Breast epithelium (tissue), 4 donors: ENCODE measurements around the gene SLC26A2. TPM values are rescaled to one million over a fixed set of nuclear protein-coding genes. Genes with fewer than 3 reads are reported as not detected.
A peak's percentile ranks its signal among the peaks of the same experiment; 100 is the strongest.
"Not testable (repeated sequence)": the region's sequence is repeated elsewhere in the genome, so short reads cannot be mapped to it uniquely, and the experiment has no call there.

Experiments
- DNase-seq, 2 donors: peaks; one replicate each; pipeline ENCODE4 v3.0.0-alpha.2; 2019; ENCODE audit warnings: low spot score in 2 of 2
- H3K27ac ChIP-seq, 2 donors: fragments of 200-600 bp; sonication (generic) in 1 of 2; one replicate each; pipeline ENCODE4 v1.5.1; 2016 to 2019; ENCODE audit warnings: mild to moderate bottlenecking in 1 of 2
- H3K27me3 ChIP-seq, 2 donors: fragments of 200-600 bp; sonication (generic) in 1 of 2; one replicate each; pipeline versions ENCODE4 v1.5.1 to v1.6.0; 2017 to 2019; ENCODE audit warnings: control low read depth in 1 of 2, mild to moderate bottlenecking in 1 of 2
- H3K36me3 ChIP-seq: fragments of 200-600 bp; one replicate; pipeline ENCODE4 v1.5.1; 2019
- H3K4me1 ChIP-seq, 2 donors: fragments of 200-600 bp; sonication (generic); one replicate each; pipeline ENCODE4 v1.5.1; 2016 to 2019; ENCODE audit warnings: control low read depth in 1 of 2
- H3K4me3 ChIP-seq, 3 donors: fragments of 200-600 bp; sonication (generic); 1 replicate in 2 of 3; 2 replicates in 1 of 3; pipeline ENCODE4 v1.5.1; 2016 to 2019; ENCODE audit warnings: mild to moderate bottlenecking in 3 of 3, moderate library complexity in 2 of 3
- H3K9me3 ChIP-seq, 2 donors: fragments of 200-600 bp; sonication (generic) in 1 of 2; one replicate each; pipeline ENCODE4 v1.5.1; 2016 to 2019; ENCODE audit warnings: control low read depth in 1 of 2
- CTCF ChIP-seq, 3 donors: fragments of 450-650 bp; IDR thresholded peaks; one replicate each; pipeline ENCODE4 v1.5.1; 2016 to 2017; ENCODE audit warnings: antibody characterized with exemption in 3 of 3, mild to moderate bottlenecking in 3 of 3, moderate library complexity in 3 of 3
- POLR2A ChIP-seq: fragments of 450-650 bp; IDR thresholded peaks from one replicate; pipeline ENCODE4 v1.6.1; 2016; ENCODE audit warnings: antibody characterized with exemption, mild to moderate bottlenecking, moderate library complexity
- POLR2AphosphoS5 ChIP-seq, 3 donors: sonication (generic); formaldehyde crosslinking; IDR thresholded peaks; one replicate each; pipeline ENCODE4 v1.6.1; 2017; ENCODE audit warnings: antibody characterized with exemption in 3 of 3
- intact Hi-C: fragments of 100-400 bp; cut with DNase I; formaldehyde crosslinking; loops from one replicate; pipeline ENCODE4 v1.15.1; 2023; ENCODE audit warnings: low total_unique reads
- total RNA-seq, 3 donors: library from RNA; depleted of rRNA; stranded (reverse); fragments of >200 nt; gene quantifications; one replicate each; pipeline ENCODE4 v1.1.0, GENCODE V29; 2016

The SLC26A2 gene
- total RNA-seq, 3 donors from 2014 or later, result 10.6 to 103 (median 30.2) TPM

GRCh38 chr5:149941795-149942194, 18.8 kb upstream of the SLC26A2 start:
- H3K27ac ChIP-seq, result peak overlapping the region; percentile 88 to 91
- no peaks in the 10 kb centered on the region for H3K36me3 ChIP-seq
- H3K27me3 ChIP-seq, result no peaks in the 10 kb centered on the region
- no peaks in the 10 kb centered on the region for H3K9me3 ChIP-seq
- intact Hi-C loops, result no loop called here
- no peak overlapping the region for H3K4me3 ChIP-seq
- no peak for DNase-seq
- peaks cover 0 to 12% of the 10 kb centered on the region in 2 donors for H3K4me1 ChIP-seq
- TF ChIP-seq POLR2A, result no peak
- TF ChIP-seq CTCF (IDR thresholded peaks at IDR 0.05), result no peak
- TF ChIP-seq POLR2AphosphoS5 (IDR thresholded peaks at IDR 0.05), result no peak

- Histone ChIP-seq H3K27ac (peak overlapping the region; percentile 44 to 91), H3K4me1 (peaks cover 0 to 12% of the 10 kb centered on the region in 2 donors), H3K27me3 (no peaks in the 10 kb centered on the region), H3K4me3 (no peak overlapping the region), H3K36me3 (no peaks in the 10 kb centered on the region), H3K9me3 (no peaks in the 10 kb centered on the region)
- DNase-seq, result no peak
- TF ChIP-seq POLR2AphosphoS5 (IDR thresholded peaks at IDR 0.05), result no peak
- TF ChIP-seq POLR2A, result no peak
- no peak for TF ChIP-seq CTCF (IDR thresholded peaks at IDR 0.05)
- intact Hi-C loops, result no loop called here
Measured at GRCh38 chr5:149942199-149942598, 18.4 kb upstream of the SLC26A2 start.

- H3K36me3 ChIP-seq, intact Hi-C loops, DNase-seq, H3K27me3 ChIP-seq, H3K9me3 ChIP-seq, H3K4me3 ChIP-seq: not testable (repeated sequence)
- Histone ChIP-seq H3K4me1 (peaks cover 0 to 12% of the 10 kb centered on the region in 2 donors), H3K27ac (peak overlapping the region; percentile 32 to 91)
Measured at GRCh38 chr5:149942741-149943169, 17.8 kb upstream of the SLC26A2 start.

GRCh38 chr5:149943177-149943949, 17.2 kb upstream of the SLC26A2 start:
- H3K27ac ChIP-seq, result peak overlapping the region; percentile 26 to 32
- H3K36me3 ChIP-seq, intact Hi-C loops, H3K4me1 ChIP-seq, H3K27me3 ChIP-seq, DNase-seq, H3K9me3 ChIP-seq, H3K4me3 ChIP-seq: not testable (repeated sequence)

- intact Hi-C loops, result no loop called here
- no peak for DNase-seq
- peaks cover 0 to 9% of the 10 kb centered on the region in 2 donors for H3K4me1 ChIP-seq
- no peaks in the 10 kb centered on the region for H3K9me3 ChIP-seq
- TF ChIP-seq POLR2AphosphoS5 (IDR thresholded peaks at IDR 0.05), result no peak
- no peak within 1 kb of the TSS for H3K4me3 ChIP-seq
- no peaks in the 10 kb centered on the region for H3K27me3 ChIP-seq
- no peaks in the 10 kb centered on the region for H3K36me3 ChIP-seq
- H3K27ac ChIP-seq, result peak within 1 kb of the TSS in 1 of 2 donors; percentile 26
Measured at GRCh38 chr5:149944666-149945065, 15.9 kb upstream of the SLC26A2 start, which contains the start of gene PDE6A. PDE6A (minus strand) TSS chr5:149944793; CDS start chr5:149944673, 120 bp downstream.

- no peaks in the 10 kb centered on the region for H3K27me3 ChIP-seq
- no peak overlapping the region for H3K4me3 ChIP-seq
- no peaks in the 10 kb centered on the region for H3K9me3 ChIP-seq
- DNase-seq, result no peak
- H3K4me1 ChIP-seq, result peaks cover 0 to 4% of the 10 kb centered on the region in 2 donors
- H3K27ac ChIP-seq, result no peak overlapping the region
- intact Hi-C loops, result no loop called here
- TF ChIP-seq POLR2AphosphoS5 (IDR thresholded peaks at IDR 0.05) (no peak), CTCF (IDR thresholded peaks at IDR 0.05) (no peak), POLR2A (no peak)
- H3K36me3 ChIP-seq, result no peaks in the 10 kb centered on the region
Measured at GRCh38 chr5:149946118-149946517, 14.4 kb upstream of the SLC26A2 start.
